Spleen (tissue), 11 donors: Measurements from ENCODE around the gene FHAD1. TPM values are rescaled to one million over a fixed set of nuclear protein-coding genes. Genes with fewer than 3 reads are reported as not detected.

ENCODE experiments used
- DNase-seq: peaks from one replicate; pipeline ENCODE4 v3.0.0-alpha.2; 2020
- H3K27ac ChIP-seq, 8 donors: fragments of 200-600 bp; sonication (generic) in 7 of 8; 1 replicate in 4 of 8; 2 replicates in 4 of 8; pipeline versions ENCODE4 v1.5.0 to v1.8.0; 2016 to 2021; ENCODE audit warnings: inconsistent platforms in 4 of 8, mild to moderate bottlenecking in 4 of 8, moderate library complexity in 1 of 8
- H3K27me3 ChIP-seq, 7 donors: fragments of 200-600 bp; sonication (generic) in 6 of 7; replicated peaks in 1 of 7; 1 replicate in 4 of 7; 2 replicates in 3 of 7; pipeline versions ENCODE4 v1.5.0 to v1.8.0; 2016 to 2021; ENCODE audit warnings: inconsistent platforms in 3 of 7, mild to moderate bottlenecking in 1 of 7
- H3K36me3 ChIP-seq, 6 donors: fragments of 200-600 bp; sonication (generic) in 5 of 6; 1 replicate in 4 of 6; 2 replicates in 2 of 6; pipeline versions ENCODE4 v1.5.0 to v1.8.0; 2016 to 2021; ENCODE audit warnings: inconsistent platforms in 2 of 6
- H3K4me1 ChIP-seq, 6 donors: fragments of 200-600 bp; sonication (generic) in 5 of 6; 1 replicate in 3 of 6; 2 replicates in 3 of 6; pipeline versions ENCODE4 v1.5.0 to v1.8.0; 2016 to 2021; ENCODE audit warnings: inconsistent platforms in 3 of 6
- H3K4me3 ChIP-seq, 8 donors: fragments of 200-600 bp; sonication (generic) in 7 of 8; 1 replicate in 4 of 8; 2 replicates in 4 of 8; pipeline versions ENCODE4 v1.5.0 to v1.8.0; 2016 to 2021; ENCODE audit warnings: inconsistent platforms in 4 of 8, mild to moderate bottlenecking in 4 of 8, moderate library complexity in 2 of 8
- H3K9me3 ChIP-seq, 8 donors: fragments of 200-600 bp; sonication (generic) in 7 of 8; 1 replicate in 4 of 8; 2 replicates in 4 of 8; pipeline versions ENCODE4 v1.5.0 to v1.8.0; 2016 to 2021; ENCODE audit warnings: inconsistent platforms in 4 of 8
- CTCF ChIP-seq, 11 experiments: fragments of 200-600 bp in 7 of 11; fragments of 450-650 bp in 4 of 11; sonication (generic) in 4 of 11; IDR thresholded peaks in 8 of 11; conservative IDR thresholded peaks in 3 of 11; 1 replicate in 7 of 11; 2 replicates in 4 of 11; pipeline versions ENCODE4 v1.4.0 to v1.8.0; 2016 to 2021; ENCODE audit warnings: antibody characterized with exemption in 11 of 11, inconsistent platforms in 4 of 11, mild to moderate bottlenecking in 1 of 11
- POLR2A ChIP-seq, 3 donors: fragments of 450-650 bp; IDR thresholded peaks; one replicate each; pipeline ENCODE4 v1.5.1; 2017; ENCODE audit warnings: antibody characterized with exemption in 3 of 3, mild to moderate bottlenecking in 1 of 3
- POLR2AphosphoS5 ChIP-seq, 3 donors: sonication (generic); formaldehyde crosslinking; IDR thresholded peaks; one replicate each; pipeline ENCODE4 v1.5.1; 2017; ENCODE audit warnings: antibody characterized with exemption in 3 of 3
- WGBS, 5 donors: extraction: QIAGEN DNeasy Blood & Tissue Kit in 3 of 5; methylation state at CpG; one replicate each; pipeline versions ENCODE4 v1.1.5 to v1.1.7; 2013 to 2018; 5-methylcytosine and 5-hydroxymethylcytosine counted together
- intact Hi-C: fragments of 100-400 bp; cut with DNase I; formaldehyde crosslinking; loops from one replicate; pipeline ENCODE4 v1.15.0; 2023; ENCODE audit warnings: low total_unique reads
- polyA plus RNA-seq, 3 donors: library from polyadenylated mRNA; stranded (reverse); fragments of 200-250 nt; gene quantifications; one replicate each; pipeline ENCODE4 v1.2.1, GENCODE V29; 2013
- total RNA-seq, 7 donors: library from RNA; depleted of rRNA in 3 of 7; stranded (reverse); fragments of >200 nt in 3 of 7; fragmentation: NEBNext Ultra II Directional in 4 of 7; extraction: Animal tissue kit (Norgen Biotek cat#: 25700) in 4 of 7; gene quantifications; one replicate each; pipeline versions ENCODE4 v1.1.0 to v1.2.1, GENCODE V29; 2016 to 2021
- donor health status: healthy with polysubstance abuse.
- donor health status: DM: no; HTN: no; CAD: no; lungs with moderate emphysema.
- donor health status: DM: no; HTN: no; CAD: no.
- donor health status: Bipolar disorder and iron deficiency.
- donor health status: healthy.
- donor health status: DM: no; HTN: no; CAD: no.
- donor health status: DM: yes; HTN: yes; CAD: no.

Gene FHAD1
- total and polyA plus RNA-seq, 10 donors, result 0.22 to 1.0 (median 0.28) TPM; not detected in 3

DNA sequence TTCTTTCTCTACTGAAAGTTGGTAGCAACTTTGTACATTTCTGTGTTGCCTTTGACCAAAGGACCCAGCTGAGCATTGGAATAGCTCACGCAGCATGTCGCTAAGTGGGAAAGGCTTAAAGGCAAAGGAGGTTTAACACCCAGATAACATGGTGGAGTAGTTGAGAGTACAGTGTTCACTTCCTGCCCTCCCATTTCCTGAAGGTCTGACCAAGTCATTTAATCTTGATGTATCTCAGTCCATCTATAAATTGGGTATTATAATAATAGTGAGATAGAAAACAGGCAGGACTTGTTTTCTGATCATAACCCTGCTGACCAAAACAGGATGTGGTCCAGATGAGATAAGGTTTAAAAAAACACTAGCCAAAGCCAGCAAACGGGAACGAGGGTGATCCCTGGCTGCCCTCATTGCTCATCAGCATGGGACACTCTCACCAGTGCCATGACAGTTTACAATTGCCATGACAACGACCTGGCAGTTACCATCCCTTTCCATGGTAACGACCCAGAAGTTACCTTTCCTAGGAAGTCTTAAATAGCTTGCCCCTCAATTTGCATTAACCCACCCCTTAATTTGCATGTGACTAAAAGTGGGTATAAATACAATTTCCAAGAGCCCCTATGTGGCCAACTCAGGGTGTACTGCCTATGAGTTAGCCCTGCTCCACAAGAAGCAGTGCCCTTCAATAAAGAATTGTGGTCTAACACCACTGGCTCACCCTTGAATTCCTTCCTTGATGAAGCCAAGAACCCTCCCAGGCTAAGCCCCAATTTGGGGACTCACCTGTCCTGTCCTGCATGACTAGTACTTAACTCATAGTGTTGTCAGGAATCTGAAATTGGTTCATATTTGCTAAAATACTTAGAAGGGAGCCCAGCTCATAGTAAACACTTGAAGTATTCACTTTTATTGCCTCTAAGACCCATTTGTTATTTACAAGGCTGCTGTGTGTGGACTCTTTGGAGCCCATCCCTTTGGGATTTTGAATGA, 28.4 kb upstream of the FHAD1 start:
- no peak for DNase-seq
- H3K4me3 ChIP-seq, result no peak overlapping the region
- H3K27me3 ChIP-seq, result no peaks in the 10 kb centered on the region
- WGBS, 5 donors, result 49 to 73% (median 61%) methylated on average over 6 of the region's 6 CpGs
- peaks cover 0 to 28% (median 9%) of the 10 kb centered on the region in 6 donors for H3K4me1 ChIP-seq
- no peak overlapping the region for H3K27ac ChIP-seq
- no peak for TF ChIP-seq POLR2AphosphoS5 (IDR thresholded peaks at IDR 0.05)
- H3K9me3 ChIP-seq, result no peaks in the 10 kb centered on the region
- H3K36me3 ChIP-seq, result peaks cover 0 to 16% (median 0%) of the 10 kb centered on the region in 6 donors
- intact Hi-C loops, result no loop called here

DNA sequence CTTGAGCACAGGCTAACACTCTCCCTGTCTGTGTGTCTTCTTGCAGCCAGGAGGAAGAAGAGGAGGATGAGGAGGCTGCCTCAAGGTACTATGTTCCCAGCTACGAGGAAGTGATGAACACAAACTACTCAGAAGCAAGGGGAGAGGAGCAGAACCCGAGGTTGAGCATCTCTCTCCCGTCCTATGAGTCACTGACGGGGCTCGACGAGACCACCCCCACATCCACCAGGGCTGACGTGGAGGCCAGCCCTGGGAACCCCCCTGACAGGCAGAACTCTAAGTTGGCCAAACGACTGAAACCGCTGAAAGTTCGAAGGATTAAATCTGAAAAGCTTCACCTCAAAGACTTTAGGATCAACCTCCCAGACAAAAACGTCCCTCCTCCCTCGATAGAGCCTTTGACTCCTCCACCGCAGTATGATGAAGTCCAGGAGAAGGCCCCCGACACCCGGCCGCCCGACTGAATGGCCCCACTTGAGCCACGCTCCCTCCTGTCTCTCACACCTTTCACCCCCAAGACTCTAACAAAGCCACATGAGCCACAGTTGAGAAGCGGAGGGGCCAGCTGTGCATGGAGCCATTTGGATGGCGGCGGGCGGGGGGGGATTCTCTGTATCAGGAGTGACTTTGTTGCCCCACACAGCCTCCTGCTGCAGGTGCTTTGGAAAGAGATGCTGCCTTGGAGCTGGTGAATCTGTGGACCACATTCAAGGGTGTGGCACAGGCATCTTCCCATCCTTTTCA, 27.6 kb upstream of the FHAD1 start:
- Histone ChIP-seq H3K4me3 (no peak overlapping the region), H3K27ac (no peak overlapping the region), H3K36me3 (peaks cover 0 to 16% (median 0%) of the 10 kb centered on the region in 6 donors), H3K9me3 (no peaks in the 10 kb centered on the region), H3K27me3 (no peaks in the 10 kb centered on the region), H3K4me1 (peaks cover 0 to 28% (median 14%) of the 10 kb centered on the region in 6 donors)
- DNase-seq, result no peak
- no peak for TF ChIP-seq POLR2AphosphoS5 (IDR thresholded peaks at IDR 0.05)
- no peak for TF ChIP-seq POLR2A (IDR thresholded peaks at IDR 0.05)
- no peak for TF ChIP-seq CTCF (IDR thresholded peaks at IDR 0.05 in 8 of 11, conservative IDR thresholded peaks at IDR 0.05 in 3 of 11)
- intact Hi-C loops, result no loop called here
- 86 to 93% (median 88%) methylated on average over 22 of the region's 22 CpGs for WGBS, 5 donors

- Histone ChIP-seq H3K4me1 (peaks cover 0 to 27% (median 13%) of the 10 kb centered on the region in 6 donors), H3K36me3 (peaks cover 0 to 13% (median 0%) of the 10 kb centered on the region in 6 donors), H3K9me3 (no peaks in the 10 kb centered on the region), H3K27me3 (no peaks in the 10 kb centered on the region), H3K27ac (no peak overlapping the region), H3K4me3 (no peak overlapping the region)
- 88 to 92% (median 91%) methylated on average over 12 of the region's 12 CpGs for WGBS, 5 donors
- intact Hi-C loops, result no loop called here
- no peak for TF ChIP-seq CTCF (IDR thresholded peaks at IDR 0.05 in 8 of 11, conservative IDR thresholded peaks at IDR 0.05 in 3 of 11)
- no peak for TF ChIP-seq POLR2AphosphoS5 (IDR thresholded peaks at IDR 0.05)
- TF ChIP-seq POLR2A (IDR thresholded peaks at IDR 0.05), result no peak
- no peak for DNase-seq
Measured at GRCh38 chr1:15220024-15220392, 27.0 kb upstream of the FHAD1 start.

GRCh38 chr1:15220825-15221431, 26.1 kb upstream of the FHAD1 start:
- DNase-seq, result no peak
- Histone ChIP-seq H3K4me1 (peaks cover 0 to 25% (median 13%) of the 10 kb centered on the region in 6 donors), H3K4me3 (no peak overlapping the region), H3K36me3 (peaks cover 0 to 9% (median 0%) of the 10 kb centered on the region in 6 donors), H3K27me3 (no peaks in the 10 kb centered on the region), H3K9me3 (no peaks in the 10 kb centered on the region), H3K27ac (no peak overlapping the region)
- intact Hi-C loops, result no loop called here
- TF ChIP-seq POLR2A (IDR thresholded peaks at IDR 0.05) (no peak), CTCF (IDR thresholded peaks at IDR 0.05 in 8 of 11, conservative IDR thresholded peaks at IDR 0.05 in 3 of 11) (no peak), POLR2AphosphoS5 (IDR thresholded peaks at IDR 0.05) (no peak)
- WGBS, 5 donors, result 78 to 94% (median 90%) methylated on average over 7 of the region's 7 CpGs
